ENCODE results near the gene FER.

The FER gene

GRCh38 chr5:108797986-108798385 lies 50.3 kb downstream of the FER start:
- DNase-seq (ENCODE audit: low spot score in 2 of 2): no peak
- peaks cover 6% of the 10 kb centered on the region for H3K9me3 Mint-ChIP-seq
- H3K4me3 Mint-ChIP-seq: no peak overlapping the region
- peaks cover 39% of the 10 kb centered on the region for H3K36me3 Mint-ChIP-seq
- peaks cover 11% of the 10 kb centered on the region for H3K4me1 Mint-ChIP-seq
- H3K27me3 Mint-ChIP-seq: no peaks in the 10 kb centered on the region
- no peak for ATAC-seq (ENCODE audit: low read depth)
- H3K27ac Mint-ChIP-seq: no peak overlapping the region

GRCh38 chr5:108798513-108799265 lies 51.0 kb downstream of the FER start:
- Mint-ChIP-seq H3K4me3 (no peak overlapping the region), H3K9me3 (peaks cover 4% of the 10 kb centered on the region), H3K36me3 (peaks cover 36% of the 10 kb centered on the region), H3K4me1 (peaks cover 11% of the 10 kb centered on the region), H3K27ac (no peak overlapping the region), H3K27me3 (no peaks in the 10 kb centered on the region)
- DNase-seq (ENCODE audit: low spot score in 2 of 2): no peak
- ATAC-seq (ENCODE audit: low read depth): no peak

GRCh38 chr5:108801301-108801700 lies 53.6 kb downstream of the FER start:
- no peak overlapping the region for H3K4me3 Mint-ChIP-seq
- DNase-seq (ENCODE audit: low spot score in 2 of 2) (no peak), ATAC-seq (ENCODE audit: low read depth) (no peak)
- peaks cover 40% of the 10 kb centered on the region for H3K36me3 Mint-ChIP-seq
- peaks cover 5% of the 10 kb centered on the region for H3K9me3 Mint-ChIP-seq
- no peaks in the 10 kb centered on the region for H3K27me3 Mint-ChIP-seq
- H3K4me1 Mint-ChIP-seq: peaks cover 9% of the 10 kb centered on the region
- H3K27ac Mint-ChIP-seq: no peak overlapping the region

- peaks cover 6% of the 10 kb centered on the region for H3K4me1 Mint-ChIP-seq
- ATAC-seq (ENCODE audit: low read depth) (no peak), DNase-seq (ENCODE audit: low spot score in 2 of 2) (no peak)
- H3K9me3 Mint-ChIP-seq: peaks cover 6% of the 10 kb centered on the region
- H3K27ac Mint-ChIP-seq: no peak overlapping the region
- H3K36me3 Mint-ChIP-seq: peaks cover 42% of the 10 kb centered on the region
- no peak overlapping the region for H3K4me3 Mint-ChIP-seq
- no peaks in the 10 kb centered on the region for H3K27me3 Mint-ChIP-seq
These were observed 54.1 kb downstream of the FER start for GRCh38 chr5:108801776-108802175.

GRCh38 chr5:108810717-108811116 lies 63.0 kb downstream of the FER start:
- DNase-seq (ENCODE audit: low spot score in 2 of 2) (no peak), ATAC-seq (ENCODE audit: low read depth) (no peak)
- H3K27ac Mint-ChIP-seq: no peak overlapping the region
- H3K4me3 Mint-ChIP-seq: no peak overlapping the region
- H3K27me3 Mint-ChIP-seq: no peaks in the 10 kb centered on the region
- peaks cover 24% of the 10 kb centered on the region for H3K36me3 Mint-ChIP-seq
- H3K4me1 Mint-ChIP-seq: peaks cover 8% of the 10 kb centered on the region
- H3K9me3 Mint-ChIP-seq: peaks cover 12% of the 10 kb centered on the region

- Mint-ChIP-seq H3K27me3 (no peaks in the 10 kb centered on the region), H3K27ac (no peak overlapping the region), H3K9me3 (peaks cover 1% of the 10 kb centered on the region), H3K4me3 (no peak overlapping the region), H3K36me3 (peaks cover 11% of the 10 kb centered on the region), H3K4me1 (peaks cover 2% of the 10 kb centered on the region)
- DNase-seq (ENCODE audit: low spot score in 2 of 2): no peak
- no peak for ATAC-seq (ENCODE audit: low read depth)
These were observed 66.0 kb downstream of the FER start for GRCh38 chr5:108813673-108814072.

- Mint-ChIP-seq H3K4me1 (peaks cover 2% of the 10 kb centered on the region), H3K9me3 (peaks cover 1% of the 10 kb centered on the region), H3K27me3 (no peaks in the 10 kb centered on the region), H3K36me3 (peaks cover 4% of the 10 kb centered on the region), H3K27ac (no peak overlapping the region), H3K4me3 (no peak overlapping the region)
- ATAC-seq (ENCODE audit: low read depth) (no peak), DNase-seq (ENCODE audit: low spot score in 2 of 2) (no peak)
These were observed 66.9 kb downstream of the FER start for GRCh38 chr5:108814551-108814950.

- DNase-seq (ENCODE audit: low spot score in 2 of 2) (no peak), ATAC-seq (ENCODE audit: low read depth) (no peak)
- Mint-ChIP-seq H3K27ac (no peak overlapping the region), H3K36me3 (peaks cover 8% of the 10 kb centered on the region), H3K9me3 (peaks cover 2% of the 10 kb centered on the region), H3K27me3 (no peaks in the 10 kb centered on the region), H3K4me3 (no peak overlapping the region), H3K4me1 (no peaks in the 10 kb centered on the region)
These were observed 71.0 kb downstream of the FER start for GRCh38 chr5:108818613-108819272.

- Mint-ChIP-seq H3K36me3 (peaks cover 6% of the 10 kb centered on the region), H3K27ac (no peak overlapping the region), H3K9me3 (peaks cover 2% of the 10 kb centered on the region), H3K27me3 (no peaks in the 10 kb centered on the region), H3K4me1 (no peaks in the 10 kb centered on the region), H3K4me3 (no peak overlapping the region)
- DNase-seq (ENCODE audit: low spot score in 2 of 2) (no peak), ATAC-seq (ENCODE audit: low read depth) (no peak)
These were observed 73.3 kb downstream of the FER start for GRCh38 chr5:108820983-108821382.

GRCh38 chr5:108822211-108822947 lies 74.7 kb downstream of the FER start:
- peaks cover 5% of the 10 kb centered on the region for H3K36me3 Mint-ChIP-seq
- DNase-seq (ENCODE audit: low spot score in 2 of 2) (no peak), ATAC-seq (ENCODE audit: low read depth) (no peak)
- H3K4me1 Mint-ChIP-seq: no peaks in the 10 kb centered on the region
- no peaks in the 10 kb centered on the region for H3K27me3 Mint-ChIP-seq
- no peak overlapping the region for H3K4me3 Mint-ChIP-seq
- H3K9me3 Mint-ChIP-seq: peaks cover 2% of the 10 kb centered on the region
- no peak overlapping the region for H3K27ac Mint-ChIP-seq

- Mint-ChIP-seq H3K9me3 (peaks cover 1% of the 10 kb centered on the region), H3K27me3 (no peaks in the 10 kb centered on the region), H3K36me3 (peaks cover 7% of the 10 kb centered on the region), H3K4me1 (no peaks in the 10 kb centered on the region), H3K4me3 (no peak overlapping the region), H3K27ac (no peak overlapping the region)
- ATAC-seq (ENCODE audit: low read depth) (no peak), DNase-seq (ENCODE audit: low spot score in 2 of 2) (no peak)
These were observed 79.4 kb downstream of the FER start for GRCh38 chr5:108827131-108827530.

- ATAC-seq (ENCODE audit: low read depth) (no peak), DNase-seq (ENCODE audit: low spot score in 2 of 2) (no peak)
- peaks cover 1% of the 10 kb centered on the region for H3K9me3 Mint-ChIP-seq
- no peaks in the 10 kb centered on the region for H3K4me1 Mint-ChIP-seq
- no peak overlapping the region for H3K4me3 Mint-ChIP-seq
- H3K36me3 Mint-ChIP-seq: peaks cover 8% of the 10 kb centered on the region
- H3K27me3 Mint-ChIP-seq: no peaks in the 10 kb centered on the region
- no peak overlapping the region for H3K27ac Mint-ChIP-seq
These were observed 83.1 kb downstream of the FER start for GRCh38 chr5:108830705-108831276.

- ATAC-seq (ENCODE audit: low read depth): no peak
- no peak overlapping the region for H3K27ac Mint-ChIP-seq
- no peak overlapping the region for H3K4me3 Mint-ChIP-seq
- no peak for DNase-seq (ENCODE audit: low spot score in 2 of 2)
- H3K27me3 Mint-ChIP-seq: no peaks in the 10 kb centered on the region
- peaks cover 4% of the 10 kb centered on the region for H3K9me3 Mint-ChIP-seq
- H3K4me1 Mint-ChIP-seq: no peaks in the 10 kb centered on the region
- H3K36me3 Mint-ChIP-seq: peaks cover 17% of the 10 kb centered on the region
These were observed 88.8 kb downstream of the FER start for GRCh38 chr5:108836492-108836891.

Data from memory B cell (primary cell).